Upper lobe of left lung (tissue), 4 donors: ENCODE data around the gene AMIGO3.

Experiments
- CTCF ChIP-seq, 6 experiments: fragments of 450-650 bp in 4 of 6; fragments of 200-600 bp in 2 of 6; sonication (generic) in 2 of 6; IDR thresholded peaks; one replicate each; pipeline ENCODE4 v1.5.1; 2016 to 2019; ENCODE audit warnings: antibody characterized with exemption in 6 of 6
- POLR2A ChIP-seq, 4 donors: fragments of 450-650 bp; IDR thresholded peaks; one replicate each; pipeline ENCODE4 v1.5.1; 2016 to 2017; ENCODE audit warnings: antibody characterized with exemption in 4 of 4, mild to moderate bottlenecking in 2 of 4
- POLR2AphosphoS5 ChIP-seq, 2 donors: sonication (generic); formaldehyde crosslinking; IDR thresholded peaks; one replicate each; pipeline ENCODE4 v1.5.1; 2017; ENCODE audit warnings: antibody characterized with exemption in 2 of 2

DNA sequence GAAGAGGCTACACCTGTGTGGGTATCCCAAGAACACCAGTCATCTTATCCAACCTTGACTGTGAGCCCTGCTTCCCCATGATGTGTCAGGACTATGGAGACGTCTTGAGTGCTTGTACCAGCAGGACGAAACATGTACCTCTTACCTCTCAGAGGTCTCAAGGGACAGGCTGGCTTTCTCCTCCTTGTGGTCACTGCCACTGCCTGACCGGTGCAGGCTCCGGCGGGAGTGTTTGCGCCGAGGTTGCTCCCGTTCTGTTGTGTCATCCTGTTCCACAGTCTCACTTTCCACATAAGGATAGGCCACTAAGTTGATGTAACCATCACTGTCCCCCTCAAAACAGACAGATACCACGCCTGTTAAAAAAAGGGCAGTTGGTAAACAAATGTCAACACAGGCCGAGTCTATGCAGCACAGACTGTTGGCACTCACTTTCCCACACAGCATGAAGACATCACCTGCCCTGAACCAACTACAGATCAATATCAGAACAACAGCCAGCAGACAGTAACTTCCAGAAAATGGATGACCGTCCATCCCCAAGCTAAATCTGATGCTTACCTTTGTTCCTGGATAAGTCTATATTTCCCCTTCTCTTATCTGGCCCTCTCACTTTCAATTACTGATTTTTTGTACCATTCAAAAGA, 18.7 kb upstream of the AMIGO3 start:
- TF ChIP-seq CTCF (IDR thresholded peaks at IDR 0.05) (no peak), POLR2AphosphoS5 (IDR thresholded peaks at IDR 0.05) (no peak), POLR2A (IDR thresholded peaks at IDR 0.05) (no peak)
